Smooth muscle cell (in vitro differentiated cells): ENCODE measurements around the gene SNUPN. TPM values are rescaled to one million over a fixed set of nuclear protein-coding genes. Genes with fewer than 3 reads are reported as not detected.

Experiments used
- DNase-seq: peaks from one replicate; lab custom pipeline; 2025; ENCODE audit not compliant: unreplicated experiment; lab: John Stamatoyannopoulos, UW
- H2AFZ ChIP-seq: fragments of 200-600 bp; sonication (generic); 2 replicates; pipeline ENCODE4 v1.6.0; 2016; ENCODE audit warnings: antibody characterized with exemption, low read depth, mild to moderate bottlenecking
- H3F3A ChIP-seq: fragments of 200-600 bp; sonication (generic); 2 replicates; pipeline ENCODE4 v1.6.0; 2017; ENCODE audit warnings: antibody characterized with exemption, low read depth
- H3K27ac ChIP-seq: fragments of 200-600 bp; sonication (generic); 2 replicates; pipeline ENCODE4 v1.5.1; 2016; ENCODE audit warnings: low read depth, mild to moderate bottlenecking
- H3K27me3 ChIP-seq: fragments of 200-600 bp; sonication (generic); 2 replicates; pipeline ENCODE4 v1.6.1; 2016; ENCODE audit warnings: low read depth, mild to moderate bottlenecking
- H3K36me3 ChIP-seq: fragments of 200-600 bp; sonication (generic); 2 replicates; pipeline ENCODE4 v1.5.1; 2016; ENCODE audit warnings: low read depth
- H3K4me1 ChIP-seq: fragments of 200-600 bp; sonication (generic); 2 replicates; pipeline ENCODE4 v1.5.1; 2016; ENCODE audit warnings: low read depth
- H3K4me2 ChIP-seq: fragments of 200-600 bp; sonication (generic); 2 replicates; pipeline ENCODE4 v1.6.0; 2016; ENCODE audit warnings: mild to moderate bottlenecking
- H3K4me3 ChIP-seq: fragments of 200-600 bp; sonication (generic); 2 replicates; pipeline ENCODE4 v1.5.1; 2016; ENCODE audit warnings: mild to moderate bottlenecking
- H3K79me2 ChIP-seq: fragments of 200-600 bp; sonication (generic); 2 replicates; pipeline ENCODE4 v1.6.0; 2016; ENCODE audit warnings: low read depth, mild to moderate bottlenecking
- H3K9ac ChIP-seq: fragments of 200-600 bp; sonication (generic); 2 replicates; pipeline ENCODE4 v1.6.0; 2016; ENCODE audit warnings: low read depth
- H3K9me3 ChIP-seq: fragments of 200-600 bp; sonication (generic); replicated peaks from 2 replicates; pipeline ENCODE4 v1.5.1; 2016; ENCODE audit warnings: low read depth
- H4K20me1 ChIP-seq: fragments of 200-600 bp; sonication (generic); 2 replicates; pipeline ENCODE4 v1.6.0; 2016; ENCODE audit warnings: low read depth
- CTCF ChIP-seq: fragments of 200-600 bp; sonication (generic); IDR thresholded peaks from 2 replicates; pipeline ENCODE4 v1.5.1; 2017; ENCODE audit warnings: borderline replicate concordance, mild to moderate bottlenecking, antibody characterized with exemption; ENCODE audit not compliant: insufficient read depth, poor library complexity, severe bottlenecking
- WGBS: methylation state at CpG from one replicate; pipeline ENCODE4 v1.1.7; 2016; ENCODE audit warnings: low lambda C conversion rate; 5-methylcytosine and 5-hydroxymethylcytosine counted together
- polyA plus RNA-seq: library from polyadenylated mRNA; unstranded; fragments of >200 nt; fragmentation: Nextera tagmentation; extraction: Ambion mirVana; gene quantifications from 2 replicates; pipeline ENCODE4 v1.2.1, GENCODE V29; 2016
- total RNA-seq: library from RNA; depleted of rRNA; stranded (reverse); fragments of >200 nt; gene quantifications from 2 replicates; pipeline ENCODE4 v1.2.3, GENCODE V29; 2014

The SNUPN gene
- total RNA-seq: 15.2 and 20.7 TPM in 2 replicates
- 24.0 and 26.7 TPM in 2 replicates for polyA plus RNA-seq

- H3K79me2 ChIP-seq: no peaks in the 10 kb centered on the region
- peaks cover 22% of the 10 kb centered on the region for H3F3A ChIP-seq
- H2AFZ ChIP-seq: peak within 1 kb of the TSS; percentile 97
- WGBS: 2% methylated on average over 46 of the region's 47 CpGs
- H3K4me2 ChIP-seq: peak within 1 kb of the TSS; percentile 89
- peaks cover 8% of the 10 kb centered on the region for H3K4me1 ChIP-seq
- no peak for TF ChIP-seq CTCF
- DNase-seq: peak; percentile 66
- no peaks in the 10 kb centered on the region for H4K20me1 ChIP-seq
- H3K36me3 ChIP-seq: no peaks in the 10 kb centered on the region
- no peaks in the 10 kb centered on the region for H3K27me3 ChIP-seq
- peak within 1 kb of the TSS; percentile 93 for H3K4me3 ChIP-seq
- H3K27ac ChIP-seq: peak within 1 kb of the TSS; percentile 77
- peak within 1 kb of the TSS; percentile 67 for H3K9ac ChIP-seq
- H3K9me3 ChIP-seq: no peaks in the 10 kb centered on the region
Measured at GRCh38 chr15:75625542-75626347, at the start of gene SNUPN. Gene SNUPN (minus strand): TSS chr15:75625725. CDS start chr15:75621051, 4,674 bp downstream.

- no peaks in the 10 kb centered on the region for H3K36me3 ChIP-seq
- H3K27ac ChIP-seq: peak overlapping the region; percentile 98
- no peak overlapping the region for H3K4me3 ChIP-seq
- no peak overlapping the region for H2AFZ ChIP-seq
- H3K79me2 ChIP-seq: no peaks in the 10 kb centered on the region
- H3K27me3 ChIP-seq: no peaks in the 10 kb centered on the region
- no peaks in the 10 kb centered on the region for H3K9me3 ChIP-seq
- H3K4me2 ChIP-seq: peak overlapping the region; percentile 71
- no peaks in the 10 kb centered on the region for H4K20me1 ChIP-seq
- WGBS: 83% methylated on average over 8 of the region's 8 CpGs
- DNase-seq: no peak
- TF ChIP-seq CTCF: no peak
- H3K9ac ChIP-seq: peak overlapping the region; percentile 83
- peaks cover 22% of the 10 kb centered on the region for H3F3A ChIP-seq
- H3K4me1 ChIP-seq: peaks cover 28% of the 10 kb centered on the region
Measured at GRCh38 chr15:75674366-75674765, 48.8 kb upstream of the SNUPN start.

- peak overlapping the region; percentile 71 for H3K4me2 ChIP-seq
- H3K79me2 ChIP-seq: no peaks in the 10 kb centered on the region
- H2AFZ ChIP-seq: no peak overlapping the region
- H3K27me3 ChIP-seq: no peaks in the 10 kb centered on the region
- H3K4me1 ChIP-seq: peaks cover 28% of the 10 kb centered on the region
- DNase-seq: peak; percentile 52
- H3K9me3 ChIP-seq: no peaks in the 10 kb centered on the region
- no peak overlapping the region for H3K4me3 ChIP-seq
- no peaks in the 10 kb centered on the region for H4K20me1 ChIP-seq
- H3K9ac ChIP-seq: peak overlapping the region; percentile 83
- H3K27ac ChIP-seq: peak overlapping the region; percentile 98
- H3K36me3 ChIP-seq: no peaks in the 10 kb centered on the region
- WGBS: 46% methylated on average over 10 of the region's 10 CpGs
- peaks cover 22% of the 10 kb centered on the region for H3F3A ChIP-seq
- no peak for TF ChIP-seq CTCF
Measured at GRCh38 chr15:75673426-75674235, 48.1 kb upstream of the SNUPN start.
